ENCODE results near the gene SLF2.
"Not testable (repeated sequence)": the region's sequence is repeated elsewhere in the genome, so short reads cannot be mapped to it uniquely, and the experiment has no call there.

The SLF2 gene

GRCh38 chr10:100972904-100973535, 60.3 kb downstream of the SLF2 start:
- no peaks in the 10 kb centered on the region for H3K79me2 ChIP-seq (ENCODE audit: control insufficient read depth, insufficient read depth, low read length)
- H3K4ac ChIP-seq (ENCODE audit: low read depth, low read length), result no peak overlapping the region
- H3K27me3 ChIP-seq (ENCODE audit: insufficient read depth, low read length, poor library complexity), result no peaks in the 10 kb centered on the region
- WGBS (ENCODE audit: extremely low coverage, insufficient coverage, low lambda C conversion rate), result no CpG with 5 or more reads among the region's 6 CpGs
- H3K18ac ChIP-seq (ENCODE audit: low read length), result no peak overlapping the region
- no peak overlapping the region for H3K27ac ChIP-seq (ENCODE audit: low read depth, low read length)
- no peak overlapping the region for H2BK120ac ChIP-seq (ENCODE audit: low read depth, low read length)
- H2BK15ac ChIP-seq (replicated peaks; ENCODE audit: low read depth), result no peak overlapping the region
- H4K8ac ChIP-seq (ENCODE audit: low read depth, low read length), result no peak overlapping the region
- H3K4me1 ChIP-seq (ENCODE audit: control insufficient read depth, low read depth, low read length), result peaks cover 9% of the 10 kb centered on the region
- H4K5ac ChIP-seq (ENCODE audit: low read length), result no peak overlapping the region
- no peak overlapping the region for H3K4me3 ChIP-seq (ENCODE audit: low read length)
- no peak overlapping the region for H2AK5ac ChIP-seq (ENCODE audit: low read length)
- no peak overlapping the region for H3K9ac ChIP-seq (ENCODE audit: low read length)
- H3K23ac ChIP-seq (ENCODE audit: low read length), result no peak overlapping the region
- H3K4me2 ChIP-seq (ENCODE audit: low read length), result no peak overlapping the region
- H3K56ac ChIP-seq (ENCODE audit: low read length), result no peak overlapping the region
- no peaks in the 10 kb centered on the region for H3K36me3 ChIP-seq (ENCODE audit: control insufficient read depth, insufficient read depth, low read length)
- DNase-seq, result no peak
- no peak overlapping the region for H2BK5ac ChIP-seq (ENCODE audit: low read length)
- no peaks in the 10 kb centered on the region for H3K79me1 ChIP-seq (ENCODE audit: low read length)

DNA sequence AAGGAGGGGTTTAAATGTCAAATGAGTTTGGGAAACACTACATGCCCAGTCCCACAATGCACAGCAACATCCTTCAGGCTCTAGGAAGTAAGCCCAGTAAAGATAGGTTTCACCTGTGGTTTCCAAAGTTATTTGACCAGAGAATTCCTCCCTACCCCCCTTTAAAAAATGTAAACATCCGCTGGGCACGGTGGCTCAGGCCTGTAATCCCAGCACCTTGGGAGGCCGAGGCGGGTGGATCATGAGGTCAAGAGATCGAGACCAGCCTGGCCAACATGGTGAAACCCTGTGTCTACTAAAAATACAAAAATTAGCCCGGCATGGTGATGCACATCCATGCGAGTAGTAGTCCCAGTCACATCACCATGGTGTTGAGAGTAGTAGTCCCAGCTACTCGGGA, 62.6 kb downstream of the SLF2 start:
- not testable (repeated sequence) for H2BK5ac ChIP-seq (ENCODE audit: low read length); H2AK5ac ChIP-seq (ENCODE audit: low read length); H4K8ac ChIP-seq (ENCODE audit: low read depth, low read length); H3K23ac ChIP-seq (ENCODE audit: low read length); H3K79me2 ChIP-seq (ENCODE audit: control insufficient read depth, insufficient read depth, low read length); H2BK15ac ChIP-seq (replicated peaks; ENCODE audit: low read depth); H4K5ac ChIP-seq (ENCODE audit: low read length); H3K36me3 ChIP-seq (ENCODE audit: control insufficient read depth, insufficient read depth, low read length); H3K27me3 ChIP-seq (ENCODE audit: insufficient read depth, low read length, poor library complexity); H3K9ac ChIP-seq (ENCODE audit: low read length); H3K79me1 ChIP-seq (ENCODE audit: low read length); H3K4me1 ChIP-seq (ENCODE audit: control insufficient read depth, low read depth, low read length); DNase-seq; H2BK120ac ChIP-seq (ENCODE audit: low read depth, low read length); H3K4me3 ChIP-seq (ENCODE audit: low read length); H3K18ac ChIP-seq (ENCODE audit: low read length); H3K4ac ChIP-seq (ENCODE audit: low read depth, low read length); H3K4me2 ChIP-seq (ENCODE audit: low read length); H3K56ac ChIP-seq (ENCODE audit: low read length); H3K27ac ChIP-seq (ENCODE audit: low read depth, low read length)
- no CpG with 5 or more reads among the region's 8 CpGs for WGBS (ENCODE audit: extremely low coverage, insufficient coverage, low lambda C conversion rate)

DNA sequence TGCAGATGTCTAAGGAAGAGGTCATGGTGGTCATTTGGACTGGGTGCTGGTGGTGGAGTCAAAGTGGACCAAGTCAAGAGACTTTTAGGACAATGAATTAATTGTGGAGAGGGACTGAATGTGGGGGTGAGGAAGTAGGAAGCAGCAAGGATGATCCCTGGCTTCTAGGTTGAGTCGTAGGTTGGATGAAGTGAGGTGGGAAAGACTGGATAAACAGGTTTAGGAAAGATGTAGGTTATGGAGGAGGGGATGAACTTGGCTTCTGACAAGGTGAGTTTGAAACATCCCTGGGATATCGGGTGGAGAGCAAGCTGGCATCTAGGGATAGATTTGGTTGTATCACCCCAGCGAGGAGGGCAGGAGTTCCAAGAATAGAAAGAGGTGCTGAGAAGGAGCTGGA, 64.1 kb downstream of the SLF2 start:
- Histone ChIP-seq H3K4me3 (ENCODE audit: low read length) (no peak overlapping the region), H3K79me1 (ENCODE audit: low read length) (no peaks in the 10 kb centered on the region), H3K23ac (ENCODE audit: low read length) (no peak overlapping the region), H2BK5ac (ENCODE audit: low read length) (no peak overlapping the region), H3K27me3 (ENCODE audit: insufficient read depth, low read length, poor library complexity) (no peaks in the 10 kb centered on the region), H3K4me2 (ENCODE audit: low read length) (no peak overlapping the region), H4K5ac (ENCODE audit: low read length) (no peak overlapping the region), H3K27ac (ENCODE audit: low read depth, low read length) (no peak overlapping the region), H2BK15ac (replicated peaks; ENCODE audit: low read depth) (no peak overlapping the region), H3K9ac (ENCODE audit: low read length) (no peak overlapping the region), H4K8ac (ENCODE audit: low read depth, low read length) (no peak overlapping the region), H3K36me3 (ENCODE audit: control insufficient read depth, insufficient read depth, low read length) (no peaks in the 10 kb centered on the region), H2AK5ac (ENCODE audit: low read length) (no peak overlapping the region), H3K18ac (ENCODE audit: low read length) (no peak overlapping the region), H3K56ac (ENCODE audit: low read length) (no peak overlapping the region), H3K4ac (ENCODE audit: low read depth, low read length) (no peak overlapping the region), H3K4me1 (ENCODE audit: control insufficient read depth, low read depth, low read length) (no peaks in the 10 kb centered on the region), H3K79me2 (ENCODE audit: control insufficient read depth, insufficient read depth, low read length) (no peaks in the 10 kb centered on the region), H2BK120ac (ENCODE audit: low read depth, low read length) (no peak overlapping the region)
- no CpG with 5 or more reads among the region's 3 CpGs for WGBS (ENCODE audit: extremely low coverage, insufficient coverage, low lambda C conversion rate)
- DNase-seq, result no peak

DNA sequence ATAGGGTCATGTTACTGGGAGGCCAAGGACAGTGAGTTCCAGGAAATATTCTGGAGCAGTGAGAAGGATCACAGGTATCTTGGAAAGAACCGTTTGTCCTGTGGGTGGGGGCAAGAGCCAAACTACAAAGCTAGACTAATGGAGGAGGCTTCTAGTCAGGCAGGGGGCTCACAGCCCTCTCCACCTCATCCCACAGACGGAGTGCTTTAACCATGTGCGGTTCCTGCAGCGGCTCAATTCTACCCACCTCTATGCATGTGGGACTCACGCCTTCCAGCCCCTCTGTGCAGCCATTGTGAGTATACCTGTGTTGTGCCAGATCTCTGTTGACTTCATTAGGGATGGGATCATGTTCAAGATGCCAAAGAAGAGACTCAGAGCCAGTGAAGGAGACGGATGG, 64.7 kb downstream of the SLF2 start:
- Histone ChIP-seq H3K23ac (ENCODE audit: low read length) (no peak overlapping the region), H2BK120ac (ENCODE audit: low read depth, low read length) (no peak overlapping the region), H3K9ac (ENCODE audit: low read length) (no peak overlapping the region), H3K27ac (ENCODE audit: low read depth, low read length) (no peak overlapping the region), H3K18ac (ENCODE audit: low read length) (no peak overlapping the region), H2BK15ac (replicated peaks; ENCODE audit: low read depth) (no peak overlapping the region), H3K56ac (ENCODE audit: low read length) (no peak overlapping the region), H4K5ac (ENCODE audit: low read length) (no peak overlapping the region), H3K4me2 (ENCODE audit: low read length) (no peak overlapping the region), H2BK5ac (ENCODE audit: low read length) (no peak overlapping the region), H3K4ac (ENCODE audit: low read depth, low read length) (no peak overlapping the region), H4K8ac (ENCODE audit: low read depth, low read length) (no peak overlapping the region), H3K79me1 (ENCODE audit: low read length) (no peaks in the 10 kb centered on the region), H3K4me3 (ENCODE audit: low read length) (no peak overlapping the region), H3K36me3 (ENCODE audit: control insufficient read depth, insufficient read depth, low read length) (no peaks in the 10 kb centered on the region), H2AK5ac (ENCODE audit: low read length) (no peak overlapping the region), H3K27me3 (ENCODE audit: insufficient read depth, low read length, poor library complexity) (no peaks in the 10 kb centered on the region), H3K79me2 (ENCODE audit: control insufficient read depth, insufficient read depth, low read length) (no peaks in the 10 kb centered on the region), H3K4me1 (ENCODE audit: control insufficient read depth, low read depth, low read length) (no peaks in the 10 kb centered on the region)
- WGBS (ENCODE audit: extremely low coverage, insufficient coverage, low lambda C conversion rate), result no CpG with 5 or more reads among the region's 6 CpGs
- DNase-seq, result no peak

DNA sequence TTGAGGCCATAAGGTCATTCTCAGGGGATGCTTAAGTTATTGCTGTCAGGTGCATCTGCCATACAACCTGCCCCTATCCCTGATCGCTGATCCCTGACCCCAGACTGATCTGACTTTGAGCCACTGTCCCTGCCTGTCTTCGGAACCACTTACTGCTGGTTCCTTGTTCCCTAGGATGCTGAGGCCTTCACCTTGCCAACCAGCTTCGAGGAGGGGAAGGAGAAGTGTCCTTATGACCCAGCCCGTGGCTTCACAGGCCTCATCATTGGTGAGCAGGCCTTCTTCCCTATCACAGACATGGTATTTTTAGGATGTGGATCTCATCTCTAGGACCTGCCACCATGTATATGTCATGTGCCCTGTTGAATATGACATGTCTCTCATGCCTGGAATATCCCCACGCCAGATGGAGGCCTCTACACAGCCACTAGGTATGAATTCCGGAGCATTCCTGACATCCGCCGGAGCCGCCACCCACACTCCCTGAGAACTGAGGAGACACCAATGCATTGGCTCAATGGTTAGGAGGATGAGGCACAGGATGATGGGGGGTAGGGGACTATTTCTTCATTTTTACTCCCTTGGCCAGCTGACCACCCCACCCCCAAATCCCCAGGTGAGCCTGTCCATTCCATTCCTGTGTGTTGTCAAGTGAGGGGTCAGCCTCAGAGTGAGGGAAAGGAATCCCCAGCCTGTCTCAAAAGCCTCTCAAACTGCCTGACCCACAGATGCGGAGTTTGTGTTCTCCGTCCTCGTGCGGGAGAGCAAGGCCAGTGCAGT, 65.5 kb downstream of the SLF2 start:
- Histone ChIP-seq H3K4me2 (ENCODE audit: low read length) (no peak overlapping the region), H4K8ac (ENCODE audit: low read depth, low read length) (no peak overlapping the region), H3K79me1 (ENCODE audit: low read length) (no peaks in the 10 kb centered on the region), H2AK5ac (ENCODE audit: low read length) (no peak overlapping the region), H3K27ac (ENCODE audit: low read depth, low read length) (no peak overlapping the region), H3K36me3 (ENCODE audit: control insufficient read depth, insufficient read depth, low read length) (no peaks in the 10 kb centered on the region), H3K27me3 (ENCODE audit: insufficient read depth, low read length, poor library complexity) (no peaks in the 10 kb centered on the region), H4K5ac (ENCODE audit: low read length) (no peak overlapping the region), H2BK5ac (ENCODE audit: low read length) (no peak overlapping the region), H3K4me1 (ENCODE audit: control insufficient read depth, low read depth, low read length) (no peaks in the 10 kb centered on the region), H3K18ac (ENCODE audit: low read length) (no peak overlapping the region), H2BK15ac (replicated peaks; ENCODE audit: low read depth) (no peak overlapping the region), H3K79me2 (ENCODE audit: control insufficient read depth, insufficient read depth, low read length) (no peaks in the 10 kb centered on the region), H3K4ac (ENCODE audit: low read depth, low read length) (no peak overlapping the region), H3K23ac (ENCODE audit: low read length) (no peak overlapping the region), H3K4me3 (ENCODE audit: low read length) (no peak overlapping the region), H3K56ac (ENCODE audit: low read length) (no peak overlapping the region), H3K9ac (ENCODE audit: low read length) (no peak overlapping the region), H2BK120ac (ENCODE audit: low read depth, low read length) (no peak overlapping the region)
- DNase-seq, result no peak
- no CpG with 5 or more reads among the region's 13 CpGs for WGBS (ENCODE audit: extremely low coverage, insufficient coverage, low lambda C conversion rate)

- no peak overlapping the region for H4K5ac ChIP-seq (ENCODE audit: low read length)
- no peak overlapping the region for H3K56ac ChIP-seq (ENCODE audit: low read length)
- H2BK120ac ChIP-seq (ENCODE audit: low read depth, low read length), result no peak overlapping the region
- no peak overlapping the region for H3K23ac ChIP-seq (ENCODE audit: low read length)
- H3K79me2 ChIP-seq (ENCODE audit: control insufficient read depth, insufficient read depth, low read length), result no peaks in the 10 kb centered on the region
- DNase-seq, result no peak
- H3K27me3 ChIP-seq (ENCODE audit: insufficient read depth, low read length, poor library complexity), result no peaks in the 10 kb centered on the region
- no peak overlapping the region for H3K4me3 ChIP-seq (ENCODE audit: low read length)
- H3K9ac ChIP-seq (ENCODE audit: low read length), result no peak overlapping the region
- no peak overlapping the region for H3K4me2 ChIP-seq (ENCODE audit: low read length)
- H4K8ac ChIP-seq (ENCODE audit: low read depth, low read length), result no peak overlapping the region
- no peaks in the 10 kb centered on the region for H3K36me3 ChIP-seq (ENCODE audit: control insufficient read depth, insufficient read depth, low read length)
- no peaks in the 10 kb centered on the region for H3K4me1 ChIP-seq (ENCODE audit: control insufficient read depth, low read depth, low read length)
- no peak overlapping the region for H2BK5ac ChIP-seq (ENCODE audit: low read length)
- no peak overlapping the region for H3K27ac ChIP-seq (ENCODE audit: low read depth, low read length)
- H2BK15ac ChIP-seq (replicated peaks; ENCODE audit: low read depth), result no peak overlapping the region
- H2AK5ac ChIP-seq (ENCODE audit: low read length), result no peak overlapping the region
- WGBS (ENCODE audit: extremely low coverage, insufficient coverage, low lambda C conversion rate), result no CpG with 5 or more reads among the region's 10 CpGs
- H3K79me1 ChIP-seq (ENCODE audit: low read length), result no peaks in the 10 kb centered on the region
- no peak overlapping the region for H3K18ac ChIP-seq (ENCODE audit: low read length)
- no peak overlapping the region for H3K4ac ChIP-seq (ENCODE audit: low read depth, low read length)
These were observed 66.1 kb downstream of the SLF2 start for GRCh38 chr10:100978901-100979195.
